DMS153 (cell line): ENCODE measurements around the gene ORMDL2.
"Not testable (repeated sequence)": the region's sequence is repeated elsewhere in the genome, so short reads cannot be mapped to it uniquely, and the experiment has no call there.

Source experiments
- DNase-seq: peaks from one replicate; lab custom pipeline; 2025; lab: John Stamatoyannopoulos, UW

ORMDL2 gene

GRCh38 chr12:55828357-55828756 is 10.5 kb downstream of the ORMDL2 start:
- no peak for DNase-seq

DNA sequence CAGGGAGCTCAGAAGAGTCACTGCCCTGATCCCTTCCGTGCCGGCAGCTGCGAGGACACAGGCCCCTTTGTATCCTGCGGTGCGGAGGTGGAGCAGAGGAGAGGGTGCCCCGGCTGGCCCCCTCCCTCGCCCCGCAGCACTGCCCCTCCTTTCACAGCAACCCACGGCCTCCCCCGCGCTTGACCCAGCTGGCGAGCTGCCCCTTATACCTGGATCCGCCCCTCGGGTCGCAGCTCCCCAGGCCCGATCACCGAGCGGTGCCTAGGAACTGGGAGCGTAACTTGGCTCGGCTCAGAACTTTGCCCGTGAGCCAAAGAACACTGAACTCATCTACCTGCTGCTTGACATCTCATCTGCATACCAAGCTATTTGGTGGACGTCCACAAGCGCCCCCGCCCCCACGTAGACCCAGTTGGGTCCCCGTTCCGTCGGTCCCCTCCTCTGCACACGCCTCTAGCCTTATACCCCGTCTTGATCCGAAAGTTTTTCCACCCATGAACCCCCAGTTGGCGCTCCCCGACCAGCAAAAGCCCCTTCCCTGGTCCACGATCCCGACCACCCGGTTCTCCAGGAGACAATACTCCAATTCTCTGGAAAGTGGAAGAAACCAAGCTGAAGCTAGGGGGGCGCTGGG is 12.2 kb downstream of the ORMDL2 start:
- DNase-seq = no peak

DNA sequence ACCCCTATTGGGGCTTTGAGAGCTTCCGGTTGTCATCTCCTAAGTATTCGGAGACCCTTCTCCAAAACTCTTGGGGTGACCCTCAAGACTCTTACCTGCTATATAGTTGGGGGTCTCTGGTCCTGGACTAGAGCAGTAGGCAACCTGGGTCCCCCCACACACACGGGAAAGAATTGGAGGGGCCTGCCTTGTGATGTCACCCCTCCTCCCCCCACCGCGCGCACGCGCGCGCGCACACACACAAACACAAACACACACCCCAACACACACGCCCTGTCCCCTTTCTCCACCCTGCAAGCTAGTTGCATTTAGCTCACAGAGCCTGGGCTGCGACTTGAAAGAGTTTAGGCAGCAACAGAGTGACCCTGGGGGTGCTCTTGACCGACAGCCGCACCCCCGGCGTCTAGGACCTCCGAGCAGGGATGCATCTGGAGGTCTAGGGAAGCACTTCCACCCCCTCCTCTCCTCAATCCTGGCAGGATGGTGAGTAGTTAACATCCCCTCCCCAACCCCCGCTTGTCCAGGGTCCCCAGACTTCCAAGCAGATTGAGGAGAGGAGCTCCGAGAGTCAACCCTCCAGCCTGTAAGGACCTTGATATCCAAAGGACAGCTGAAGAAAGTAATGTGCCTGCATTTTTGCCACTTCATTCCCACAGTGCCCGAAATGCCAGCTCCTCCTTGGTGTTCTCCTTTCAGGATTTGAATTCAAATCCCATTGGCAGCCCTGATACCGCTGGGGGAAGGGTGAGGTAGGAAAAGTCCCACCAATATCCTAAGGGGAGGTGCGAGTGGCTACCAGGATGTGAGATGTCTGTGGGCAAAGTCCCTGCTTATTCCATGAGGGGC is 13.0 kb downstream of the ORMDL2 start:
- DNase-seq = no peak

- DNase-seq = no peak
Observed at GRCh38 chr12:55831447-55831815, 13.6 kb downstream of the ORMDL2 start.

DNA sequence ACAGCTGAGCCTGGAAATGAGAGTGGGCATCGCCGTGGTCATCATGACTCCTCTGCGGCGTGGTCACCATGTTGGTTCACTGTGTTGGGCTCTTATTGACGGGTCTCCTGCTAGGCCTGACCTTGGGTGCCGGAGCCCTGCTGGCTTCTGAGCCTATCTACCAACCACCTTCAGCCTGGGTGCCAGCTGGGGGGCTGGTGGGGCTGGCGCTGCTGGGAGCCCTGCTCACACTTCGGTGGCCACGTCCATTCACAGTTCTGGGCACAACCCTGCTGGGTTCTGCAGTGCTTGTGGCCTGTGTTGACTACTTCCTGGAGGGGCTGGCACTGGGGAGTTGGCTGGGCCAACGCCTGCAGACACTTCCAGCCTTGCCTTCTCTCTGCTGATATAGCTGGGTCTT is 15.2 kb downstream of the ORMDL2 start:
- no peak for DNase-seq

GRCh38 chr12:55834400-55834799 is 16.6 kb downstream of the ORMDL2 start:
- not testable (repeated sequence) for DNase-seq

- no peak for DNase-seq
Observed at GRCh38 chr12:55838361-55838760, 20.5 kb downstream of the ORMDL2 start.

- no peak for DNase-seq
Observed at GRCh38 chr12:55839345-55840140, 21.7 kb downstream of the ORMDL2 start.

- DNase-seq = no peak
Observed at GRCh38 chr12:55840581-55841351, 22.9 kb downstream of the ORMDL2 start.

- no peak for DNase-seq
Observed at GRCh38 chr12:55842681-55843429, 25.0 kb downstream of the ORMDL2 start, which contains the start of gene MMP19. TSS of gene MMP19 (minus strand) at chr12:55842936. CDS start at chr12:55842830, 106 bp downstream.

GRCh38 chr12:55843431-55843830 is 25.6 kb downstream of the ORMDL2 start:
- DNase-seq = no peak

- DNase-seq = no peak
Observed at GRCh38 chr12:55844961-55845360, 27.1 kb downstream of the ORMDL2 start.

DNA sequence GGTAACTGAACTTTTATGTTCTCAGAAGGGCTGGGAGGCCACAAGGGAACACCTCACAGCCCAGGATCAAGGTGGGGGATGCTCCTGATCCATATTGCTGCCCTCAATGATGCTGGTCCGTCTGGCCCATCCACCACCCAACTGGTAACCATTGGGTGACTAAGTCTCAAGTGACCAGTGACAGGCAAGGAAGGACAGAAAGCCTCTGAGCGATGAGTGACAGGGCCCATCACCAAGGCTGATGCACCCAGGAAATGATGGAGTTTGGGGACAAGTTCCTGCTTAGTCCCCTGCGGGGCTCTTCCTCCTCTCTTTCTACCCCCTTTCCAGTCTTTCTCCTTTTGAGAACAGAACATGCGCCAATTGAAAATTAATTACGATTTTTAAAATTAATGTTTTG is 27.5 kb downstream of the ORMDL2 start:
- no peak for DNase-seq

- no peak for DNase-seq
Observed at GRCh38 chr12:55845785-55846496, 28.1 kb downstream of the ORMDL2 start.

DNA sequence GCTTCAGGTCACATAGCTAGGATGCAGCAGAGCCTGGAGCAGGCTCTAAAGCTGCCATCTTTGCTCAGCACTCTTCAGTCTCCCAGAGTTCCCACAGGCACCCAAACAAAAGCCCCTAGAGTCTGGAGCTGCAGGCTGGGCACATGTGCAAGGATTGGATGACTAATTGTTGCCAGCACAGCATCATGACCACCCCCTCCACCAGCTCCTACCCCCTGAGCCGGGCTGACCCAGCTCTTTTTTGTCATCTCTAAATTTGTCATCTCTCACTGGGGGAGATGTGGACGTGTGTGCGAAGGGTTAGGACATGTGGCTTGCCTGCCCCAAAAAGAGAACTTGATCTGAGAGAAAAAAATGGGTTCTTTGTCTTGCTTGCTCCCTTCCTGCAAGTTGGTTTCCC is 29.2 kb downstream of the ORMDL2 start:
- DNase-seq = no peak

DNA sequence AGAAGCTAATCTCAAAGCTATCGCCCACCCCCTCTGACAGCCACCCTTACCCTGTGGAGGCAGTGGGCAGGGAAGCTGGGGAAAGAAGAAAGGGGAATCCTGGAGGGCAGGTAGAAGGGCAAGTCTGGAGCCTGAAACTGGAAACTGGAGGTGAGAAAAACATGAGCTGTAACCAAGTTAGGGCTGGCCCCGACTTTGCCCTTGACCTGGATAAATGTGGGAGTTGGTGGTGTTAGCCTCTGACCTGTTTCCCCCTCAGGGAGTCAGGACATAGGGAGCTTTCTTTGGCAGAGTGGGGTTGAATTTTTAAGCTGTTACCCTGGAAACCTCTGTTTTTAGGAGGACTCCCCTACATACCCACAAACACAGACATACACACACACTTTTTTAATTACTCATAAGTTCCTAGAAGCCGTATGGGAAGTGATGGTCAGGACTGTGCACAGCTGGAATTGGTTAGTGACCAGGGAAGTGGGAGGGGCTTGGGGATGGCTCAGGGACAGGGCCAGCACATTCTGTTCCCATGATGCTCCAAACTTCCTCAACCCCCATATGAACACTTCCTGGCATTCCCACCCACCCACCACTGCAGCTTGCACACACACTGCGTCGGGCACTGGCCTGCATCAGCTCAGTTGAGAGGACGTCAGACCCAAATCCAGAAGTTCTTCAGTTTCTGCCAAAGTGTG is 29.9 kb downstream of the ORMDL2 start:
- DNase-seq = no peak

GRCh38 chr12:55849616-55850343 is 31.9 kb downstream of the ORMDL2 start:
- no peak for DNase-seq

GRCh38 chr12:55850401-55850800 is 32.6 kb downstream of the ORMDL2 start:
- DNase-seq = no peak

- no peak for DNase-seq
Observed at GRCh38 chr12:55850893-55851292, 33.1 kb downstream of the ORMDL2 start.
